PFSK-1 (cell line): Measurements from ENCODE around the gene PRPS2.

Source experiments
- FOXP2 ChIP-seq: optimal IDR thresholded peaks from 2 replicates; pipeline ENCODE3; 2011; ENCODE audit warnings: borderline replicate concordance, control low read depth, inconsistent platforms; ENCODE audit not compliant: insufficient read depth; ENCODE audit errors: extremely low read length, extremely low read depth
- POLR2AphosphoS5 ChIP-seq: IDR thresholded peaks from 2 replicates; pipeline ENCODE4 v1.6.1; 2012; ENCODE audit warnings: low read depth, mild to moderate bottlenecking, control low read depth, low read length, moderate library complexity
- REST ChIP-seq, 2 experiments: IDR thresholded peaks; 2 replicates each; pipeline versions ENCODE4 v1.6.1 to v1.8.0; 2011 to 2012; ENCODE audit warnings: low read depth in 2 of 2, low read length in 2 of 2, control low read depth in 1 of 2, inconsistent platforms in 1 of 2, mild to moderate bottlenecking in 1 of 2, moderate library complexity in 1 of 2; ENCODE audit not compliant: insufficient read depth in 1 of 2
- SIN3A ChIP-seq: IDR thresholded peaks from 2 replicates; pipeline ENCODE4 v1.6.1; 2012; ENCODE audit warnings: mild to moderate bottlenecking, low read length, moderate library complexity, borderline replicate concordance; ENCODE audit not compliant: insufficient read depth
- TAF1 ChIP-seq: IDR thresholded peaks from 2 replicates; pipeline ENCODE4 v1.6.1; 2012; ENCODE audit warnings: low read length, control low read depth, borderline replicate concordance; ENCODE audit not compliant: insufficient read depth

DNA sequence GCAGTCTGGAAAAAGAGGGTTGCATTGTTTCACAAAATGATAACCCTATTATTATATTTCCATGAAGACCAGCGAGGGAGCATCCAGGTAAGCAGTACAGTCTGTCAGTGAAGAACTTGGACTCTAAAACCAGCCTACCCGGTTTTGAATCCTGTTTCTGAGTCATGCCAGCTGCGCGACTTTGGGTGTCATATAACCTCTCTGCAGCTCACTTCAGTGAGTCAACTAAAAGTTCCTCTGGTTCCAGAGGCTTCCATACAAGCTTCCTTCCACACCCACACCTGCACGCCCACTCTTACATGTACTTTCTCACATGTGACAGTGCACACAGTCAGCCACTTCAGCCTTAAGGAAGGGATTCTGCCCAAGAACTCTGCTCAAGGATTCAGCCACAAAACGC, 49.8 kb upstream of the PRPS2 start:
- TF ChIP-seq POLR2AphosphoS5 (no peak), REST (IDR thresholded peaks at IDR 0.05; ENCODE audit: insufficient read depth in 1 of 2, low read depth in 2 of 2, low read length in 2 of 2) (no peak), SIN3A (no peak), TAF1 (no peak), FOXP2 (no peak)
